GM18858 (cell line): ENCODE results near the gene DYNLT2B.
"Not testable (repeated sequence)": the region's sequence is repeated elsewhere in the genome, so short reads cannot be mapped to it uniquely, and the experiment has no call there.

ENCODE experiments used
- ATAC-seq: cut with Tn5 transposase; IDR thresholded peaks from one replicate; pipeline ENCODE4 v1.9.1; 2021; ENCODE audit not compliant: unreplicated experiment

The DYNLT2B gene

GRCh38 chr3:196317687-196318467 lies at the start of gene DYNLT2B:
DYNLT2B (minus strand) TSS chr3:196318240; CDS start chr3:196318152, 88 bp downstream.
- ATAC-seq = peak; percentile 61

GRCh38 chr3:196365736-196366135 lies 47.7 kb upstream of the DYNLT2B start:
- ATAC-seq = no peak

GRCh38 chr3:196360586-196360985 lies 42.5 kb upstream of the DYNLT2B start:
- no peak for ATAC-seq

GRCh38 chr3:196358540-196358939 lies 40.5 kb upstream of the DYNLT2B start:
- not testable (repeated sequence) for ATAC-seq

- ATAC-seq = no peak
These were observed 39.9 kb upstream of the DYNLT2B start for GRCh38 chr3:196357905-196358304.

- no peak for ATAC-seq
These were observed 38.5 kb upstream of the DYNLT2B start for GRCh38 chr3:196356556-196356955.

- no peak for ATAC-seq
These were observed 37.6 kb upstream of the DYNLT2B start for GRCh38 chr3:196355668-196356067.

GRCh38 chr3:196354132-196354531 lies 36.1 kb upstream of the DYNLT2B start:
- ATAC-seq = no peak

GRCh38 chr3:196351541-196351940 lies 33.5 kb upstream of the DYNLT2B start:
- ATAC-seq = no peak

GRCh38 chr3:196350067-196350466 lies 32.0 kb upstream of the DYNLT2B start:
- no peak for ATAC-seq

GRCh38 chr3:196348698-196349097 lies 30.7 kb upstream of the DYNLT2B start:
- ATAC-seq = no peak

- ATAC-seq = no peak
These were observed 26.6 kb upstream of the DYNLT2B start for GRCh38 chr3:196344663-196345062.

GRCh38 chr3:196343917-196344316 lies 25.9 kb upstream of the DYNLT2B start:
- not testable (repeated sequence) for ATAC-seq

- ATAC-seq = no peak
These were observed 23.1 kb upstream of the DYNLT2B start for GRCh38 chr3:196341137-196341536.

- no peak for ATAC-seq
These were observed 22.4 kb upstream of the DYNLT2B start for GRCh38 chr3:196340466-196340865.

- no peak for ATAC-seq
These were observed 21.6 kb upstream of the DYNLT2B start for GRCh38 chr3:196339493-196340254.

GRCh38 chr3:196339044-196339443 lies 21.0 kb upstream of the DYNLT2B start:
- ATAC-seq = no peak

- no peak for ATAC-seq
These were observed 18.5 kb upstream of the DYNLT2B start for GRCh38 chr3:196336319-196337145.

- ATAC-seq = no peak
These were observed 17.5 kb upstream of the DYNLT2B start for GRCh38 chr3:196335503-196335948.

- no peak for ATAC-seq
These were observed 16.9 kb upstream of the DYNLT2B start for GRCh38 chr3:196334982-196335381.

GRCh38 chr3:196332168-196332567 lies 14.1 kb upstream of the DYNLT2B start:
- ATAC-seq = no peak
